Calu3 (cell line): ENCODE measurements around the gene LCNL1. TPM values are rescaled to one million over a fixed set of nuclear protein-coding genes. Genes with fewer than 3 reads are reported as not detected.

Experiments
- Bru-seq: library from RNA; stranded (reverse); fragments of 400-500 nt; gene quantifications from one replicate; lab custom pipeline; 2021; lab: Mats Ljungman, UMichigan
- BruChase-seq, 2 experiments: library from RNA; stranded (reverse); fragments of 400-500 nt; gene quantifications; one replicate each; lab custom pipeline; 2021; lab: Mats Ljungman, UMichigan
- BruUV-seq: library from RNA; stranded (reverse); fragments of 400-500 nt; replicated peaks from 2 replicates; lab custom pipeline; 2021; lab: Mats Ljungman, UMichigan
- CTCF ChIA-PET: fragments of 300-600 bp; sonication (Branson Sonifier 250); formaldehyde crosslinking; loops from one replicate; lab custom pipeline; 2022; ENCODE audit warnings: antibody characterized with exemption; lab: Charles Lee
- DNase-seq: peaks from one replicate; pipeline ENCODE4 v3.0.0; 2022
- H3K27ac Mint-ChIP-seq: one replicate; pipeline ENCODE4 v1.8.0; 2022; ENCODE audit warnings: mixed read lengths; ENCODE audit not compliant: unreplicated experiment
- H3K27me3 Mint-ChIP-seq: one replicate; pipeline ENCODE4 v1.8.0; 2022; ENCODE audit warnings: mixed read lengths; ENCODE audit not compliant: unreplicated experiment
- H3K36me3 Mint-ChIP-seq: one replicate; pipeline ENCODE4 v1.8.0; 2022; ENCODE audit warnings: mild to moderate bottlenecking, moderate library complexity, mixed read lengths; ENCODE audit not compliant: insufficient read depth, unreplicated experiment
- H3K4me1 Mint-ChIP-seq: one replicate; pipeline ENCODE4 v1.8.0; 2022; ENCODE audit warnings: mild to moderate bottlenecking, low read depth, mixed read lengths; ENCODE audit not compliant: unreplicated experiment
- H3K4me3 Mint-ChIP-seq: one replicate; pipeline ENCODE4 v1.8.0; 2022; ENCODE audit warnings: mild to moderate bottlenecking, low read depth, moderate library complexity, mixed read lengths; ENCODE audit not compliant: unreplicated experiment
- H3K9me3 Mint-ChIP-seq: one replicate; pipeline ENCODE4 v1.8.0; 2022; ENCODE audit warnings: low read depth, mixed read lengths; ENCODE audit not compliant: unreplicated experiment
- intact Hi-C: fragments of 100-400 bp; cut with micrococcal nuclease; formaldehyde crosslinking; loops from one replicate; pipeline ENCODE4 v1.10.0; 2022; ENCODE audit not compliant: unreplicated experiment
- long read RNA-seq: library from polyadenylated mRNA; stranded (forward); transcript quantifications from one replicate; pipeline ENCODE4 v2.0.0, GENCODE V29; 2022
- total RNA-seq: library from RNA; stranded (reverse); gene quantifications from 2 replicates; pipeline ENCODE4 v1.2.3, GENCODE V29; 2022
- TF ChIP-seq, protein P1 (sequence below): fragments of 200-600 bp; IDR thresholded peaks from one replicate; pipeline ENCODE4 v1.8.0; 2022; ENCODE audit warnings: antibody characterized with exemption; ENCODE audit not compliant: unreplicated experiment

Gene LCNL1
- 0.22 TPM in 1 of 2 replicates, not detected in the other for total RNA-seq
- not detected for Bru-seq, nascent RNA
- BruChase-seq, experiment 1, labeled RNA remaining after a 6-hour chase = not detected
- BruChase-seq, experiment 2, labeled RNA remaining after a 2-hour chase = not detected
- long read RNA-seq = 0 reads

GRCh38 chr9:136982232-136983051, at the start of gene LCNL1:
LCNL1 (plus strand) TSS chr9:136982993; CDS start chr9:136983587, 594 bp downstream.
- no peaks in the 10 kb centered on the region for H3K36me3 Mint-ChIP-seq
- no peaks in the 10 kb centered on the region for H3K9me3 Mint-ChIP-seq
- TF ChIP-seq, protein P1, sequence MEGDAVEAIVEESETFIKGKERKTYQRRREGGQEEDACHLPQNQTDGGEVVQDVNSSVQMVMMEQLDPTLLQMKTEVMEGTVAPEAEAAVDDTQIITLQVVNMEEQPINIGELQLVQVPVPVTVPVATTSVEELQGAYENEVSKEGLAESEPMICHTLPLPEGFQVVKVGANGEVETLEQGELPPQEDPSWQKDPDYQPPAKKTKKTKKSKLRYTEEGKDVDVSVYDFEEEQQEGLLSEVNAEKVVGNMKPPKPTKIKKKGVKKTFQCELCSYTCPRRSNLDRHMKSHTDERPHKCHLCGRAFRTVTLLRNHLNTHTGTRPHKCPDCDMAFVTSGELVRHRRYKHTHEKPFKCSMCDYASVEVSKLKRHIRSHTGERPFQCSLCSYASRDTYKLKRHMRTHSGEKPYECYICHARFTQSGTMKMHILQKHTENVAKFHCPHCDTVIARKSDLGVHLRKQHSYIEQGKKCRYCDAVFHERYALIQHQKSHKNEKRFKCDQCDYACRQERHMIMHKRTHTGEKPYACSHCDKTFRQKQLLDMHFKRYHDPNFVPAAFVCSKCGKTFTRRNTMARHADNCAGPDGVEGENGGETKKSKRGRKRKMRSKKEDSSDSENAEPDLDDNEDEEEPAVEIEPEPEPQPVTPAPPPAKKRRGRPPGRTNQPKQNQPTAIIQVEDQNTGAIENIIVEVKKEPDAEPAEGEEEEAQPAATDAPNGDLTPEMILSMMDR = no peak
- peaks cover 17% of the 10 kb centered on the region for H3K27me3 Mint-ChIP-seq
- H3K4me3 Mint-ChIP-seq = no peak within 1 kb of the TSS
- H3K4me1 Mint-ChIP-seq = no peaks in the 10 kb centered on the region
- BruUV-seq = no TSS peak
- DNase-seq = no peak
- no peak within 1 kb of the TSS for H3K27ac Mint-ChIP-seq
- CTCF ChIA-PET = no interaction called here
- intact Hi-C loops = no loop called here

- Mint-ChIP-seq H3K4me3 (no peak overlapping the region), H3K27ac (no peak overlapping the region), H3K9me3 (no peaks in the 10 kb centered on the region), H3K4me1 (peaks cover 4% of the 10 kb centered on the region), H3K27me3 (no peaks in the 10 kb centered on the region), H3K36me3 (peaks cover 59% of the 10 kb centered on the region)
- TF ChIP-seq, protein P1 = no peak
- DNase-seq = no peak
- BruUV-seq = no TSS peak
- intact Hi-C loops = no loop called here
- CTCF ChIA-PET = no interaction called here
These were observed 48.5 kb upstream of the LCNL1 start for GRCh38 chr9:136934277-136934676.

DNA sequence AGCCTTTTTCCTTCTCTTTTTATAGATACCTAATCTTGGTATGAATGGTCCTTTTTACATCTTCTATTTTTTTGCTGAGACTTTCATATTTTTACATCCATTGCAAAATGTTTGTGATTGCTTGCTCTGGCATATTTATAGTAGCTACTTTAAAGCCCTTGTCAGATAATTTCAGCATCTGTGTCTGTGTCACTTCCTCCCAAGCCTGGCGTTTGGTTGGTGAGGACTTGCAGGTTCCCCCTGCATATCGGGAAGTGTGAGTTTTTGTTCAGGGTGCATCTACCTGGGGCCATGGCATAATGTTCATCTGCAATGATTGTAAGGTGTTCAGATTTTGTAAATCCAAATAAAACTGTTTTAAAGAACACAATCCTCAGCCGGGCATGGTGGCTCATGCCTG, 47.1 kb upstream of the LCNL1 start:
- CTCF ChIA-PET = interaction anchor here (0.7 kb wide), 2 partner anchors 17 to 599 kb away, joined by 4 to 9 read pairs; no protein-coding TSS in a partner anchor
- no peaks in the 10 kb centered on the region for H3K9me3 Mint-ChIP-seq
- H3K36me3 Mint-ChIP-seq = peaks cover 57% of the 10 kb centered on the region
- peaks cover 8% of the 10 kb centered on the region for H3K4me1 Mint-ChIP-seq
- H3K27ac Mint-ChIP-seq = no peak overlapping the region
- TF ChIP-seq, protein P1 = no peak
- intact Hi-C loops = no loop called here
- H3K4me3 Mint-ChIP-seq = no peak overlapping the region
- no TSS peak for BruUV-seq
- H3K27me3 Mint-ChIP-seq = no peaks in the 10 kb centered on the region
- no peak for DNase-seq

DNA sequence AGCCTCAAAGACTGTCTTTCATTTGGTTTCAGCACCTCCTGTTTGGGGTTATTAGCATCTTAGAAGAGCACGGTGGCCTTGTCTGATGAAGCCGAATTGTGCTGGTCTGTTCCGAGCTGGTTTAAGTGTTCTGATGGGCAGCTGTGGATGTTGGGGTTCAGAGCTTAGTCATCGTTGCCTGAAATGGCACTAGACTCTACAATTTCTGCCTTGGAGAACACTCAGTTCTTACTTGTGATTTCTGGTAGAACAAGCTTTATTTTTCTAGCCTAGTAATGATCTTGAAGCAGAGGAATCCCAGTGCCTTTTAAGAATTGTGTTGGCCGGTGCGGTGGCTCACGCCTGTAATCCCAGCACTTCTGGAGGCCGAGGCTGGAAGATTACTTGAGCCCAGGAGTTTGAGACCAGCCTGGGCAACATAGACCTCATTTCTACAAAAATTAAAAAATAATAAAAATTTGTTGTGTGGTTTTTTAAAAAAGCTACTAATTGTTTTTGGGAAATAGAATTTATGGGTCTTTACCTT, 46.1 kb upstream of the LCNL1 start:
- BruUV-seq = no TSS peak
- H3K36me3 Mint-ChIP-seq = peaks cover 62% of the 10 kb centered on the region
- CTCF ChIA-PET = no interaction called here
- intact Hi-C loops = no loop called here
- H3K4me3 Mint-ChIP-seq = no peak overlapping the region
- no peaks in the 10 kb centered on the region for H3K9me3 Mint-ChIP-seq
- no peaks in the 10 kb centered on the region for H3K27me3 Mint-ChIP-seq
- no peak for DNase-seq
- TF ChIP-seq, protein P1 = no peak
- peaks cover 8% of the 10 kb centered on the region for H3K4me1 Mint-ChIP-seq
- H3K27ac Mint-ChIP-seq = no peak overlapping the region
